Psoas muscle (tissue), 8 donors: ENCODE measurements around the gene PRDM2. TPM values are rescaled to one million over a fixed set of nuclear protein-coding genes. Genes with fewer than 3 reads are reported as not detected.

Experiments used
- ATAC-seq, 4 donors: fragments of 200-7000 bp; cut with Tn5 transposase; one replicate each; pipeline ENCODE4 v1.9.1; 2020; ENCODE audit warnings: moderate library complexity in 3 of 4, mild to moderate bottlenecking in 2 of 4
- DNase-seq, 2 donors: peaks; one replicate each; pipeline ENCODE4 v3.0.0-alpha.2; 2020
- H3K27ac ChIP-seq: fragments of 200-600 bp; one replicate; pipeline ENCODE4 v1.8.0; 2022
- H3K27me3 ChIP-seq, 3 donors: fragments of 200-600 bp in 1 of 3; one replicate each; pipeline versions ENCODE4 v1.6.1 to v1.8.0; 2013 to 2022; ENCODE audit warnings: low read length in 2 of 3, mild to moderate bottlenecking in 2 of 3, moderate library complexity in 1 of 3; ENCODE audit not compliant: insufficient read depth in 3 of 3
- H3K36me3 ChIP-seq, 2 donors: fragments of 200-600 bp in 1 of 2; one replicate each; pipeline versions ENCODE4 v1.6.1 to v1.8.0; 2013 to 2022; ENCODE audit warnings: low read depth in 1 of 2, mild to moderate bottlenecking in 1 of 2, moderate library complexity in 1 of 2; ENCODE audit not compliant: insufficient read depth in 1 of 2
- H3K4me1 ChIP-seq: fragments of 200-600 bp; one replicate; pipeline ENCODE4 v1.8.0; 2022
- H3K4me3 ChIP-seq: fragments of 200-600 bp; one replicate; pipeline ENCODE4 v1.8.0; 2022; ENCODE audit warnings: mild to moderate bottlenecking
- H3K9me3 ChIP-seq: fragments of 200-600 bp; one replicate; pipeline ENCODE4 v1.8.0; 2022
- CTCF ChIP-seq: fragments of 200-600 bp; IDR thresholded peaks from one replicate; pipeline ENCODE4 v1.8.0; 2022; ENCODE audit warnings: antibody characterized with exemption
- WGBS, 3 donors: extraction: QIAGEN DNeasy Blood & Tissue Kit; methylation state at CpG; one replicate each; pipeline versions ENCODE4 v1.1.6 to v1.1.7; 2013; 5-methylcytosine and 5-hydroxymethylcytosine counted together
- intact Hi-C, 2 donors: fragments of 100-400 bp; cut with DNase I; formaldehyde crosslinking; loops; one replicate each; pipeline versions ENCODE4 v1.11.0 to v1.14.2; 2022
- polyA plus RNA-seq, 3 donors: library from polyadenylated mRNA; stranded (reverse); fragments of 200-250 nt; gene quantifications; one replicate each; pipeline ENCODE4 v1.2.3, GENCODE V29; 2013
- total RNA-seq, 4 donors: library from RNA; stranded (reverse); fragmentation: NEBNext Ultra II Directional in 2 of 4; extraction: Animal tissue kit (Norgen Biotek cat#: 25700) in 2 of 4; gene quantifications; one replicate each; pipeline versions ENCODE4 v1.2.1 to v1.2.4, GENCODE V29; 2021 to 2023
- donor health status: healthy with polysubstance abuse.
- donor health status: DM: no; HTN: no; CAD: no; lungs with moderate emphysema.
- donor health status: Bipolar disorder and iron deficiency.
- donor health status: healthy.
- donor health status: DM: yes; HTN: yes; CAD: no.
- donor health status: DM: no; HTN: no; CAD: no.
- donor health status: DM: no; HTN: no; CAD: no.
- donor health status: DM: yes; HTN: yes; CAD: no.

PRDM2 gene
- total and polyA plus RNA-seq, 7 donors, result 12.1 to 84.3 (median 44.3) TPM

GRCh38 chr1:13722808-13723360 is 22.9 kb downstream of the PRDM2 start:
- 89 to 95% (median 90%) methylated on average over 7 of the region's 7 CpGs for WGBS, 3 donors
- intact Hi-C loops, result no loop called here
- Histone ChIP-seq H3K36me3 (no peaks in the 10 kb centered on the region), H3K9me3 (no peaks in the 10 kb centered on the region), H3K27me3 (peaks cover 0 to 2% (median 0%) of the 10 kb centered on the region in 3 donors), H3K4me3 (no peak overlapping the region), H3K27ac (no peak overlapping the region), H3K4me1 (no peaks in the 10 kb centered on the region)
- TF ChIP-seq CTCF, result no peak
- ATAC-seq (no peak), DNase-seq (no peak)

- 81 to 92% (median 87%) methylated on average over 4 of the region's 4 CpGs for WGBS, 3 donors
- Histone ChIP-seq H3K4me3 (no peak overlapping the region), H3K4me1 (no peaks in the 10 kb centered on the region), H3K36me3 (no peaks in the 10 kb centered on the region), H3K27ac (no peak overlapping the region), H3K9me3 (no peaks in the 10 kb centered on the region), H3K27me3 (peaks cover 0 to 2% (median 0%) of the 10 kb centered on the region in 3 donors)
- intact Hi-C loops, result no loop called here
- ATAC-seq, result peak in 3 of 4 donors; percentile 56 to 80 (median 59)
- no peak for TF ChIP-seq CTCF
- no peak for DNase-seq
Observed at GRCh38 chr1:13723810-13724209, 23.8 kb downstream of the PRDM2 start.

GRCh38 chr1:13725714-13726175 is 25.8 kb downstream of the PRDM2 start:
- WGBS, 3 donors, result 77 to 84% (median 81%) methylated on average over 4 of the region's 4 CpGs
- intact Hi-C loops, result loop anchor here in 1 of 2 donors (2.0 kb wide), 1 partner anchor 59 kb away; no protein-coding TSS in a partner anchor
- DNase-seq, result no peak
- Histone ChIP-seq H3K27me3 (no peaks in the 10 kb centered on the region), H3K36me3 (no peaks in the 10 kb centered on the region), H3K9me3 (no peaks in the 10 kb centered on the region), H3K4me1 (peaks cover 5% of the 10 kb centered on the region), H3K4me3 (no peak overlapping the region), H3K27ac (no peak overlapping the region)
- TF ChIP-seq CTCF, result no peak
- no peak for ATAC-seq

GRCh38 chr1:13728091-13728715 is 28.2 kb downstream of the PRDM2 start:
- DNase-seq, result no peak
- 75 to 84% (median 80%) methylated on average over 4 of the region's 4 CpGs for WGBS, 3 donors

More at GRCh38 chr1:13728091-13728715, 28.2 kb downstream of the PRDM2 start:
- H3K4me1 ChIP-seq, result peaks cover 5% of the 10 kb centered on the region
- intact Hi-C loops, result no loop called here
- TF ChIP-seq CTCF, result no peak
- no peak overlapping the region for H3K27ac ChIP-seq
- no peak for ATAC-seq
- H3K4me3 ChIP-seq, result no peak overlapping the region
- no peaks in the 10 kb centered on the region for H3K36me3 ChIP-seq
- H3K9me3 ChIP-seq, result no peaks in the 10 kb centered on the region
- H3K27me3 ChIP-seq, result no peaks in the 10 kb centered on the region
